Nephron progenitor cell (in vitro differentiated cells): ENCODE measurements around the gene HHIPL1.

Source experiments
- DNase-seq: peaks from one replicate; pipeline ENCODE4 v3.0.0; 2021
- H3K27ac Mint-ChIP-seq: 2 replicates; pipeline ENCODE4 v1.8.0; 2021; ENCODE audit warnings: mild to moderate bottlenecking, moderate library complexity, mixed read lengths
- H3K27me3 Mint-ChIP-seq: 2 replicates; pipeline ENCODE4 v1.8.0; 2021; ENCODE audit warnings: mild to moderate bottlenecking, low read depth, mixed read lengths; ENCODE audit not compliant: poor library complexity
- H3K36me3 Mint-ChIP-seq: 2 replicates; pipeline ENCODE4 v1.8.0; 2021; ENCODE audit warnings: low read depth, mixed read lengths
- H3K4me1 Mint-ChIP-seq: 2 replicates; pipeline ENCODE4 v1.8.0; 2021; ENCODE audit warnings: mixed read lengths
- H3K4me3 Mint-ChIP-seq: 2 replicates; pipeline ENCODE4 v1.8.0; 2021; ENCODE audit warnings: mild to moderate bottlenecking, moderate library complexity, mixed read lengths
- H3K9me3 Mint-ChIP-seq: 2 replicates; pipeline ENCODE4 v1.8.0; 2021; ENCODE audit warnings: mild to moderate bottlenecking, moderate library complexity, mixed read lengths
- TF ChIP-seq, protein P1 (sequence below): fragments of 200-600 bp; sonication (generic); IDR thresholded peaks from 2 replicates; pipeline ENCODE4 v1.5.0; 2021; ENCODE audit warnings: antibody characterized with exemption

HHIPL1 gene

GRCh38 chr14:99598774-99599173 lies 46.2 kb upstream of the HHIPL1 start:
- no peaks in the 10 kb centered on the region for H3K36me3 Mint-ChIP-seq
- H3K4me1 Mint-ChIP-seq = peaks cover 79% of the 10 kb centered on the region

DNA sequence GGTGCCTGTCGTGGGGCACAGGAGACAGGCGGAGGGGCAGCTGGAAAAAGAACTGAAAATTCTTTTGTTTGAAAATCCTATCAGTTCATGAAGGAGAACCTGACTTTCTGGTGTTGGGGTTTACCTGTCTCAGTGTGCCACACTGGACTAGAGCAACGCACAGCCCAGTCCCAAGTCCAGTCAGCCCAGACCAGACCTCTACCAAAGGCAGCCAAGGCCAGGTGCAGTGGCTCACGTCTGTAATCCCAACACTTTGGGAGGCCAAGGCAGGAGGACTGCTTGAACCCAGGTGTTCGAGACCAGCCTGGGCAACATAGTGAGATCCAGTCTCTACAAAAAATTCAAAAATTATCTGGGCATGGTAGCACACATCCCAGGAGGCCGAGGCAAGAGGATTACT lies 45.5 kb upstream of the HHIPL1 start:
- H3K27me3 Mint-ChIP-seq = peaks cover 16% of the 10 kb centered on the region
- no peak overlapping the region for H3K27ac Mint-ChIP-seq
- DNase-seq = no peak
- H3K36me3 Mint-ChIP-seq = no peaks in the 10 kb centered on the region
- no peak overlapping the region for H3K4me3 Mint-ChIP-seq
- TF ChIP-seq, protein P1, sequence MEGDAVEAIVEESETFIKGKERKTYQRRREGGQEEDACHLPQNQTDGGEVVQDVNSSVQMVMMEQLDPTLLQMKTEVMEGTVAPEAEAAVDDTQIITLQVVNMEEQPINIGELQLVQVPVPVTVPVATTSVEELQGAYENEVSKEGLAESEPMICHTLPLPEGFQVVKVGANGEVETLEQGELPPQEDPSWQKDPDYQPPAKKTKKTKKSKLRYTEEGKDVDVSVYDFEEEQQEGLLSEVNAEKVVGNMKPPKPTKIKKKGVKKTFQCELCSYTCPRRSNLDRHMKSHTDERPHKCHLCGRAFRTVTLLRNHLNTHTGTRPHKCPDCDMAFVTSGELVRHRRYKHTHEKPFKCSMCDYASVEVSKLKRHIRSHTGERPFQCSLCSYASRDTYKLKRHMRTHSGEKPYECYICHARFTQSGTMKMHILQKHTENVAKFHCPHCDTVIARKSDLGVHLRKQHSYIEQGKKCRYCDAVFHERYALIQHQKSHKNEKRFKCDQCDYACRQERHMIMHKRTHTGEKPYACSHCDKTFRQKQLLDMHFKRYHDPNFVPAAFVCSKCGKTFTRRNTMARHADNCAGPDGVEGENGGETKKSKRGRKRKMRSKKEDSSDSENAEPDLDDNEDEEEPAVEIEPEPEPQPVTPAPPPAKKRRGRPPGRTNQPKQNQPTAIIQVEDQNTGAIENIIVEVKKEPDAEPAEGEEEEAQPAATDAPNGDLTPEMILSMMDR = no peak
- peaks cover 75% of the 10 kb centered on the region for H3K4me1 Mint-ChIP-seq
- no peaks in the 10 kb centered on the region for H3K9me3 Mint-ChIP-seq

More at GRCh38 chr14:99598774-99599173, 46.2 kb upstream of the HHIPL1 start:
- no peak for DNase-seq
- Mint-ChIP-seq H3K27me3 (peaks cover 16% of the 10 kb centered on the region), H3K9me3 (no peaks in the 10 kb centered on the region), H3K4me3 (no peak overlapping the region), H3K27ac (no peak overlapping the region)
- TF ChIP-seq, protein P1 = no peak

- Mint-ChIP-seq H3K4me3 (peak overlapping the region; percentile 85), H3K36me3 (no peaks in the 10 kb centered on the region), H3K27ac (no peak overlapping the region), H3K4me1 (peaks cover 69% of the 10 kb centered on the region), H3K9me3 (no peaks in the 10 kb centered on the region), H3K27me3 (peaks cover 16% of the 10 kb centered on the region)
- no peak for DNase-seq
- TF ChIP-seq, protein P1 = no peak
Measured at GRCh38 chr14:99600232-99600888, 44.6 kb upstream of the HHIPL1 start.

DNA sequence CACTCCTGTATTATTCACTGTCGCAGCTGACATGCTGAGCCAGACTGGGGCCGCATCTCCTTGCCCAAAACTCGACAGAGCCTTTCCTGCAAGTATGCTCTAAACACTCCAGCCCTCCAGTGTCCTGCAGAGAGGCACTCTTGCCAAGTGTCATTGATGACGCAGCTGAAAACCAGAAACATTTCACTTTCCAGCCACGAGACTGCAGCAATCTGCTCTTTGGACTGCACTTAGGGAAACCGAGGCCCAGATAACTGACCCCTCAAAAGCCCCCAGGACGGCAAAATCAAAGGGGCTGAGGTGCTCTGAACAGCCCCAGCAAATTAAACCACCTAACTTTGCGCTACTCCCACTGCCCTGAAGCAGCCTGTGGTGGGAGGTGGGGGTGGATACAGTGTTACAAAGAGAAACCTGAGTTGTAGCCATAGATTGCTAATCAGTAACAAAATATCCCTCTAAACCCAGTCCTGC lies 43.5 kb upstream of the HHIPL1 start:
- TF ChIP-seq, protein P1 = no peak
- H3K4me3 Mint-ChIP-seq = peak overlapping the region; percentile 85
- peaks cover 16% of the 10 kb centered on the region for H3K27me3 Mint-ChIP-seq
- no peak for DNase-seq
- peaks cover 74% of the 10 kb centered on the region for H3K4me1 Mint-ChIP-seq
- no peaks in the 10 kb centered on the region for H3K9me3 Mint-ChIP-seq
- peak overlapping the region; percentile 39 for H3K27ac Mint-ChIP-seq
- no peaks in the 10 kb centered on the region for H3K36me3 Mint-ChIP-seq

DNA sequence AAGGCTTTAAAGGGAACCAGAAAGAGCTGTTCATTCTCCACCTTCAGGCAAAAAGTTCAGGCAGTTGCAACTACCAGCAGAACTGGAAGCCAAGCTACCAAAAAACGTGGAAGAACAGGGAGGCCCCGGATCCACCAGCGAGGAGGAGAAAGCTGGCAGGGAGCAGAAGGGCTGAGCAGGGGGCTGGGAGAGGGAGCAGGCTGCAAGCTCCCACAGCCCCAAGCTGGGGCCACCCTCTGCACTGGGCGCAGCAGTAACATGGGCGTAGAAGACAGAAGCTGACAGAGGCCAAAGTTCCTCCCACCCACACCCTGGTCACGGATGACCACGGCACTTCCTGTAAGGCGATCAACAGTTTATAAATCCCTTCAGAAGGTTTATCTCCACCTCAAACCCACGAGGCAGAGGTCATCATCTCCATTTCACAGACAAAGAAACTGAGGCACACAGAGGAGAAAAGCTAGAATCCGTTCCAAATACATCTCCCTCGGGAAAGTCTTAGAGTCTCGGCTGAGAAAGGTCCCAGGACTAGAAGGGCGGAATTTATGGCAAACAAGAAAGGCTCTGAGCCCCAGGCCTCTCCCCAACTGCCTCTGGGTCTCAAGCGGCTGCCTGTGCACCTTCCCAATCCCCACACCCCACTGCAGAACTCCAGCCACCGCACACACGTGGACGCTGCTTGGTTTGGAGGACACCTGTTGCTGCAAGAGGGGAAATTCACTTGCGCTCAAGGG lies 42.7 kb upstream of the HHIPL1 start:
- peak overlapping the region; percentile 85 for H3K4me3 Mint-ChIP-seq
- H3K27ac Mint-ChIP-seq = peak overlapping the region; percentile 68
- H3K9me3 Mint-ChIP-seq = no peaks in the 10 kb centered on the region
- peaks cover 73% of the 10 kb centered on the region for H3K4me1 Mint-ChIP-seq
- H3K36me3 Mint-ChIP-seq = no peaks in the 10 kb centered on the region
- peaks cover 16% of the 10 kb centered on the region for H3K27me3 Mint-ChIP-seq
- TF ChIP-seq, protein P1 = no peak
- peak; percentile 28 for DNase-seq
